Gastroesophageal sphincter (tissue), 4 donors: ENCODE results near the gene DST. TPM values are rescaled to one million over a fixed set of nuclear protein-coding genes. Genes with fewer than 3 reads are reported as not detected.
A peak's percentile ranks its signal among the peaks of the same experiment; 100 is the strongest.

Experiments
- ATAC-seq: fragments of 150-250 bp; one replicate; pipeline ENCODE4 v1.9.1; 2016; ENCODE audit warnings: mild to moderate bottlenecking, moderate library complexity
- H3K27ac ChIP-seq, 4 donors: fragments of 200-600 bp; sonication (generic) in 3 of 4; 1 replicate in 3 of 4; 2 replicates in 1 of 4; pipeline ENCODE4 v1.5.1; 2016 to 2019
- H3K27me3 ChIP-seq: fragments of 200-600 bp; sonication (generic); one replicate; pipeline ENCODE4 v1.5.1; 2019
- H3K36me3 ChIP-seq, 2 donors: fragments of 200-600 bp; sonication (generic); one replicate each; pipeline ENCODE4 v1.5.1; 2019; ENCODE audit warnings: control low read depth in 1 of 2
- H3K4me1 ChIP-seq, 3 donors: fragments of 200-600 bp; sonication (generic); 1 replicate in 2 of 3; 2 replicates in 1 of 3; pipeline ENCODE4 v1.5.1; 2016 to 2019; ENCODE audit warnings: control low read depth in 2 of 3
- H3K4me3 ChIP-seq, 2 donors: fragments of 200-600 bp; sonication (generic); one replicate each; pipeline ENCODE4 v1.5.1; 2019; ENCODE audit warnings: mild to moderate bottlenecking in 1 of 2, moderate library complexity in 1 of 2
- H3K9me3 ChIP-seq, 3 donors: fragments of 200-600 bp; sonication (generic); one replicate each; pipeline ENCODE4 v1.5.1; 2017 to 2019; ENCODE audit warnings: control low read depth in 2 of 3
- EP300 ChIP-seq: sonication (generic); formaldehyde crosslinking; IDR thresholded peaks from one replicate; pipeline ENCODE4 v1.6.1; 2017; ENCODE audit warnings: antibody characterized with exemption, mild to moderate bottlenecking
- POLR2A ChIP-seq, 2 donors: fragments of 450-650 bp; IDR thresholded peaks; one replicate each; pipeline ENCODE4 v1.6.1; 2017; ENCODE audit warnings: antibody characterized with exemption in 2 of 2, mild to moderate bottlenecking in 2 of 2, moderate library complexity in 1 of 2
- POLR2AphosphoS5 ChIP-seq: sonication (generic); formaldehyde crosslinking; IDR thresholded peaks from one replicate; pipeline ENCODE4 v1.6.1; 2017; ENCODE audit warnings: antibody characterized with exemption
- WGBS, 2 donors: methylation state at CpG; one replicate each; pipeline ENCODE4 v1.1.5; 2018; ENCODE audit warnings: low coverage in 1 of 2; 5-methylcytosine and 5-hydroxymethylcytosine counted together
- total RNA-seq, 4 donors: library from RNA; depleted of rRNA; stranded (reverse); fragments of >200 nt; gene quantifications; one replicate each; pipeline ENCODE4 v1.1.0, GENCODE V29; 2016
- TF ChIP-seq, protein P1 (sequence below), 4 experiments: fragments of 200-600 bp in 2 of 4; fragments of 450-650 bp in 2 of 4; sonication (generic) in 1 of 4; IDR thresholded peaks; one replicate each; pipeline ENCODE4 v1.5.1; 2017 to 2019; ENCODE audit warnings: antibody characterized with exemption in 4 of 4, mild to moderate bottlenecking in 2 of 4, moderate library complexity in 2 of 4

DST gene
- total RNA-seq, 4 donors from 2014 or later: 442 to 716 (median 661) TPM

DNA sequence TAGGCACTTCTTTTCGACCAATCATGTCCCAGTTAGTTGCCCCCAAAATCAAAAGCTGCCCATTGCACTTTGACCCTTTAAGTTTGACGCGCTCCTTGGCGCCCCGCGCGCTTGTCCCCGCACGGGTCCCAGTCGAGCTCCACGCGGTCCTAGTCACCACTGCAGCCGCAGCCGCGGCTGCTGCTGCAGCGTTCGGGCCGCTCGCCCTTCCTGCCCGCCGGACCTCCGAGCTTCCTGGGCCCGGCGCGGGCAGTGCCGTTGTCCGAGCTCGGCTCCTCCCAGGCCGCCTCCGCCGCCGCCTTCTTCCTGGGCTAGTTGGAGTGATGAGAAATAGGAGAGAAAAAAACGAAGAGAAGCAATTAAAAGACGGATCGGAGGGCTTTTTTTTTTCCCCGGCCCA, 209.6 kb downstream of the DST start:
- 80 to 100% methylated on average over 1 of the region's 36 CpGs for WGBS, 2 donors
- H3K36me3 ChIP-seq: no peaks in the 10 kb centered on the region
- TF ChIP-seq EP300 (no peak), POLR2AphosphoS5 (no peak), POLR2A (IDR thresholded peaks at IDR 0.05) (no peak)
- TF ChIP-seq, protein P1, sequence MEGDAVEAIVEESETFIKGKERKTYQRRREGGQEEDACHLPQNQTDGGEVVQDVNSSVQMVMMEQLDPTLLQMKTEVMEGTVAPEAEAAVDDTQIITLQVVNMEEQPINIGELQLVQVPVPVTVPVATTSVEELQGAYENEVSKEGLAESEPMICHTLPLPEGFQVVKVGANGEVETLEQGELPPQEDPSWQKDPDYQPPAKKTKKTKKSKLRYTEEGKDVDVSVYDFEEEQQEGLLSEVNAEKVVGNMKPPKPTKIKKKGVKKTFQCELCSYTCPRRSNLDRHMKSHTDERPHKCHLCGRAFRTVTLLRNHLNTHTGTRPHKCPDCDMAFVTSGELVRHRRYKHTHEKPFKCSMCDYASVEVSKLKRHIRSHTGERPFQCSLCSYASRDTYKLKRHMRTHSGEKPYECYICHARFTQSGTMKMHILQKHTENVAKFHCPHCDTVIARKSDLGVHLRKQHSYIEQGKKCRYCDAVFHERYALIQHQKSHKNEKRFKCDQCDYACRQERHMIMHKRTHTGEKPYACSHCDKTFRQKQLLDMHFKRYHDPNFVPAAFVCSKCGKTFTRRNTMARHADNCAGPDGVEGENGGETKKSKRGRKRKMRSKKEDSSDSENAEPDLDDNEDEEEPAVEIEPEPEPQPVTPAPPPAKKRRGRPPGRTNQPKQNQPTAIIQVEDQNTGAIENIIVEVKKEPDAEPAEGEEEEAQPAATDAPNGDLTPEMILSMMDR (IDR thresholded peaks at IDR 0.05): no peak
- H3K27me3 ChIP-seq: no peaks in the 10 kb centered on the region
- H3K4me1 ChIP-seq: peaks cover 0 to 29% (median 8%) of the 10 kb centered on the region in 3 donors
- no peak overlapping the region for H3K4me3 ChIP-seq
- H3K27ac ChIP-seq: no peak overlapping the region
- no peaks in the 10 kb centered on the region for H3K9me3 ChIP-seq
- no peak for ATAC-seq

DNA sequence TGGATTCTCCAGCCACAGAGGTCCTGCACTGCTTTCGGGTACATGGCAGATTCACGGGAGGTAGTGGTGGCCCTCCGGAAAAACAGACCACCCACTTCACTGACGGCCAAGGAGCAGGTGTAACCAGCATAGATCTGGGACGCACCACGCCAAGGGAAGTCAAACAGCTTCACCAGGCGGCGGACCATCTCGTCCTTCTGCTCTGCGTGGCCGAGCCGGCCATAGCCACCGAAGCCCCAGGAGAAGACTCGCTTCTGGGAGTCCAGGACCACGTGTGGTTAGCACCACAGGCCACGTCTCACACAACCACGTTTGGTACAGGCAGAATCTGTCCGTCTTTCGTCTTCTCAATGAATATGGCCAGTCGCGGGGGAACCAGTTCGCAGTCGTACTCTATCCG, 210.5 kb downstream of the DST start:
- Histone ChIP-seq H3K36me3 (no peaks in the 10 kb centered on the region), H3K9me3 (no peaks in the 10 kb centered on the region), H3K4me3 (no peak overlapping the region), H3K4me1 (peaks cover 0 to 20% (median 3%) of the 10 kb centered on the region in 3 donors), H3K27ac (no peak overlapping the region), H3K27me3 (no peaks in the 10 kb centered on the region)
- 99 to 100% methylated on average over 7 to 12 of the region's 24 CpGs for WGBS, 2 donors
- TF ChIP-seq EP300 (no peak), POLR2AphosphoS5 (no peak), POLR2A (IDR thresholded peaks at IDR 0.05) (no peak)
- TF ChIP-seq, protein P1 (IDR thresholded peaks at IDR 0.05): no peak
- ATAC-seq: no peak

DNA sequence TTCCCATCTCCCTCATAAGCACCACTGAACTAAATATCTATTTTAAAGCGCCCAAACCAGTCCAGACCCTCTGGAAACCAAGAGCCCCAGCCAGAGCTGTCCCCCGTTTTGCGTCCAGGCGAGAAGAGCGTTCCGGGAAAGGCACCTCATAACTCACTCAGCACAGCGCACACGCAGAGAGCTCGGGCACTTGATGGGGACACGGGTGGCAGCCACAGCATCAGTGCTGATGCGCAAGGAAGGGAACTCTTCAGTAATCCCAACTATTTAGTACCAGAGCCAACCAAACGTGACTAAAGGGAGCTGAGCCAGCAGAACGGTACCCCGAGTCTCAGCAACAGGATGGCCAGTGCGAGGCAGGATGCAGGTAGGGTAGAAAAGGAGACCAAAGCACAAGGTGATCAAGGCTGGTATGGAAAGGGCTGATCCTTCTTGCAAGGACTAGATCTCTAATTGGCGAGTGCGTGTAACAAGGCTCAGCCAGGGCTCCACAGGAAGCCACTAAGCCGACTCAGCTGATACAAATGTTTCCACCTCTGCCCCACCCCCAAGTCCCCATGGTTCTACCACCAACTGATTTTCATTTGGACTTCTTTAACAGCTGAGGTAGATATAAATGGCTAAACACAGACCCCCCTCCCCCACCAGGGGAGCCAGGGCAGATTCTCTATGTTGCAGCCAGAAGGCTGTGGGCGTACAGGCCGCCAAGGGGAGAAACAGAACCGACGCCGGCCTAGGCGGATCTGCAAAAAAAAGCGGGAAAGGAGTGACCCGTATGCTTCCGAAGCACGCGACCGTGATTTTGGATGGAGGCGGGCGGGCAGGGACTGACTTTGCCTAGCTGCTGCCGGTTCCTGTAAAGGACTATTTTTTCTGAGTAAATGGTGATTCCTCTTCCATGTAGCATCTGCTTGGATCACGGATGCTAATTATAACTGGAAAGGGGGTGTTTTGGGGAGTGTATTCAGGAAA, 211.8 kb downstream of the DST start:
- TF ChIP-seq EP300: no peak
- TF ChIP-seq, protein P1 (IDR thresholded peaks at IDR 0.05): no peak
- 85 to 95% methylated on average over 9 to 16 of the region's 34 CpGs for WGBS, 2 donors
- no peaks in the 10 kb centered on the region for H3K9me3 ChIP-seq
- no peak for ATAC-seq
- H3K27ac ChIP-seq: no peak overlapping the region
- no peaks in the 10 kb centered on the region for H3K36me3 ChIP-seq
- no peak overlapping the region for H3K4me3 ChIP-seq
- peaks cover 0 to 13% (median 3%) of the 10 kb centered on the region in 3 donors for H3K4me1 ChIP-seq
- H3K27me3 ChIP-seq: no peaks in the 10 kb centered on the region

DNA sequence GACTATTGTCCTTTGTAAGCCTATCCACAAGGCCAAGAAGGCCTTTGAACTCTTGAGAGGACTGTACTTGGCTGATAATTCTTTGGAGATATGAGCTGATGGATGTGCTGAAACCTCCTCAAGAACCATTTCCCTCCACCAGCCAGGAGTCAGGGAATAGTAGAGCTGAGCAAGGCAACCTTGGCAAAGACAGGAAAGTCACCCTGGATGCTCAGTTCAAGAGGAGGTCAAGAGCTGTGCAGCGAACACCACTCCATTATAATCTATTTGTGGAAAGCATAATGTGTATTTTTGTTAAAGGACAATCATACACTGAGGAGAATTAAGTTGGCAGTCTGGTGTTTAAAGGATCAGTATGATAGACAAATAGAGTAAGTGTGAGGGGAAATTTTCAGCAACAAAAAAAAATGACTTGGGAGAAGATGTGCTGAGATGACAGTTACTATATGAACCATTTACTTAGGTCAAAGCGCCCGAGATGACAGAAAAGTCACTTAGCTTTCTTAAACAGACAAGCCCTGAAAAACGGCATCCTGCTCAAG, 218.1 kb downstream of the DST start:
- no peak for ATAC-seq
- no peaks in the 10 kb centered on the region for H3K36me3 ChIP-seq
- TF ChIP-seq EP300: no peak
- no peak for TF ChIP-seq POLR2A (IDR thresholded peaks at IDR 0.05)
- TF ChIP-seq, protein P1 (IDR thresholded peaks at IDR 0.05): no peak
- TF ChIP-seq POLR2AphosphoS5: no peak
- H3K27me3 ChIP-seq: no peaks in the 10 kb centered on the region
- no peak overlapping the region for H3K4me3 ChIP-seq
- H3K27ac ChIP-seq: peak overlapping the region in 2 of 4 donors; percentile 8 to 51
- no peaks in the 10 kb centered on the region for H3K9me3 ChIP-seq
- WGBS, 2 donors: 39 to 47% methylated on average over 4 of the region's 4 CpGs
- peaks cover 0 to 20% (median 0%) of the 10 kb centered on the region in 3 donors for H3K4me1 ChIP-seq
